Natural killer cell (primary cell): ENCODE results near the gene PCP4L1. TPM values are rescaled to one million over a fixed set of nuclear protein-coding genes. Genes with fewer than 3 reads are reported as not detected.

Source experiments
- ATAC-seq, 3 donors: fragments of 150-1000 bp in 2 of 3; fragments of 200-7000 bp in 1 of 3; cut with Tn5 transposase; 1 replicate in 1 of 3; 2 replicates in 2 of 3; pipeline ENCODE4 v1.10.0; 2021; ENCODE audit warnings: mild to moderate bottlenecking in 2 of 3, moderate library complexity in 2 of 3
- DNase-seq, 2 donors: peaks; one replicate each; pipeline versions ENCODE4 v3.0.0 to v3.0.0-alpha.2; 2013 to 2021; ENCODE audit warnings: mixed read lengths in 1 of 2
- H3K27ac ChIP-seq: one replicate; pipeline ENCODE4 v1.5.1; 2013; ENCODE audit warnings: mild to moderate bottlenecking, low read length
- H3K27me3 ChIP-seq: one replicate; pipeline ENCODE4 v1.6.1; 2013; ENCODE audit warnings: low read length; ENCODE audit not compliant: control insufficient read depth, insufficient read depth
- H3K36me3 ChIP-seq: one replicate; pipeline ENCODE4 v1.6.1; 2013; ENCODE audit warnings: low read length; ENCODE audit not compliant: control insufficient read depth, insufficient read depth
- H3K4me1 ChIP-seq: one replicate; pipeline ENCODE4 v1.6.1; 2013; ENCODE audit warnings: low read length; ENCODE audit not compliant: control insufficient read depth, insufficient read depth
- H3K4me3 ChIP-seq: one replicate; pipeline ENCODE4 v1.5.1; 2013; ENCODE audit warnings: low read length
- H3K9me3 ChIP-seq: one replicate; pipeline ENCODE4 v1.6.1; 2013; ENCODE audit warnings: low read length; ENCODE audit not compliant: control insufficient read depth, insufficient read depth
- H3K27ac Mint-ChIP-seq, 2 donors: one replicate each; pipeline ENCODE4 v1.8.0; 2022; ENCODE audit warnings: mild to moderate bottlenecking in 2 of 2, mixed read lengths in 2 of 2, moderate library complexity in 1 of 2
- H3K27me3 Mint-ChIP-seq, 2 donors: one replicate each; pipeline ENCODE4 v1.8.0; 2022; ENCODE audit warnings: low read depth in 2 of 2, mixed read lengths in 2 of 2
- H3K36me3 Mint-ChIP-seq: one replicate; pipeline ENCODE4 v1.8.0; 2022; ENCODE audit warnings: mixed read lengths
- H3K4me1 Mint-ChIP-seq, 2 donors: one replicate each; pipeline ENCODE4 v1.8.0; 2022; ENCODE audit warnings: mixed read lengths in 2 of 2
- H3K4me3 Mint-ChIP-seq: one replicate; pipeline ENCODE4 v1.8.0; 2022; ENCODE audit warnings: mild to moderate bottlenecking, moderate library complexity, mixed read lengths
- H3K9me3 Mint-ChIP-seq, 2 donors: one replicate each; pipeline ENCODE4 v1.8.0; 2022; ENCODE audit warnings: mixed read lengths in 2 of 2
- CTCF ChIP-seq: fragments of 200-600 bp; IDR thresholded peaks from one replicate; pipeline ENCODE4 v1.8.0; 2022; ENCODE audit warnings: antibody characterized with exemption
- WGBS: methylation state at CpG from one replicate; pipeline ENCODE4 v1.1.7; 2013; ENCODE audit warnings: missing lambda C conversion rate; ENCODE audit not compliant: insufficient coverage; 5-methylcytosine and 5-hydroxymethylcytosine counted together
- intact Hi-C: fragments of 100-400 bp; cut with micrococcal nuclease; formaldehyde crosslinking; loops from one replicate; pipeline ENCODE4 v1.14.2; 2022
- total RNA-seq, 4 donors: library from RNA; stranded (reverse); fragments of 120-200 nt in 1 of 4; gene quantifications; one replicate each; pipeline versions ENCODE4 v1.2.3 to v1.2.4, GENCODE V29; 2013 to 2022

Gene PCP4L1
- total RNA-seq, 3 donors from 2014 or later (not counting 1 experiment from before 2014, with no cell fraction given) = not detected

- 96% methylated on average over 7 of the region's 7 CpGs for whole genome bisulfite sequencing
- Mint-ChIP-seq H3K27ac (no peak overlapping the region), H3K27me3 (no peaks in the 10 kb centered on the region), H3K4me3 (no peak overlapping the region), H3K9me3 (no peaks in the 10 kb centered on the region), H3K36me3 (no peaks in the 10 kb centered on the region), H3K4me1 (peaks cover 21 to 25% of the 10 kb centered on the region in 2 donors)
- H3K36me3 ChIP-seq = peaks cover 19% of the 10 kb centered on the region
- no peak overlapping the region for H3K4me3 ChIP-seq
- H3K4me1 ChIP-seq = peaks cover 23% of the 10 kb centered on the region
- H3K27me3 ChIP-seq = no peaks in the 10 kb centered on the region
- DNase-seq (no peak), ATAC-seq (no peak)
- no peak for TF ChIP-seq CTCF
- H3K9me3 ChIP-seq = no peaks in the 10 kb centered on the region
- no peak overlapping the region for H3K27ac ChIP-seq
- intact Hi-C loops = no loop called here
Measured at GRCh38 chr1:161230762-161231161, 27.8 kb upstream of the PCP4L1 start.

GRCh38 chr1:161233102-161233501, 25.4 kb upstream of the PCP4L1 start:
- 86% methylated on average over 9 of the region's 9 CpGs for WGBS
- Mint-ChIP-seq H3K27ac (no peak overlapping the region), H3K36me3 (no peaks in the 10 kb centered on the region), H3K27me3 (peaks cover 0 to under 1% of the 10 kb centered on the region in 2 donors), H3K4me3 (no peak overlapping the region), H3K9me3 (no peaks in the 10 kb centered on the region), H3K4me1 (peaks cover 0 to 1% of the 10 kb centered on the region in 2 donors)
- no peak for DNase-seq
- intact Hi-C loops = no loop called here
- no peak for TF ChIP-seq CTCF
- no peak for ATAC-seq
- Histone ChIP-seq H3K27me3 (no peaks in the 10 kb centered on the region), H3K4me1 (peaks cover under 1% of the 10 kb centered on the region), H3K4me3 (no peak overlapping the region), H3K36me3 (peaks cover 19% of the 10 kb centered on the region), H3K9me3 (no peaks in the 10 kb centered on the region), H3K27ac (no peak overlapping the region)

- Histone ChIP-seq H3K27ac (no peak overlapping the region), H3K9me3 (no peaks in the 10 kb centered on the region), H3K4me3 (no peak overlapping the region), H3K36me3 (no peaks in the 10 kb centered on the region), H3K27me3 (no peaks in the 10 kb centered on the region), H3K4me1 (no peaks in the 10 kb centered on the region)
- WGBS = 67% methylated on average over 5 of the region's 5 CpGs
- H3K27me3 Mint-ChIP-seq = peaks cover 3 to 12% of the 10 kb centered on the region in 2 donors
- no peak overlapping the region for H3K27ac Mint-ChIP-seq
- intact Hi-C loops = no loop called here
- H3K4me1 Mint-ChIP-seq = no peaks in the 10 kb centered on the region
- ATAC-seq = peak in 2 of 3 donors; percentile 10 to 40
- no peak for DNase-seq
- no peaks in the 10 kb centered on the region for H3K36me3 Mint-ChIP-seq
- TF ChIP-seq CTCF = no peak
- H3K9me3 Mint-ChIP-seq = no peaks in the 10 kb centered on the region
- no peak overlapping the region for H3K4me3 Mint-ChIP-seq
Measured at GRCh38 chr1:161235957-161236775, 22.4 kb upstream of the PCP4L1 start.
